Neural progenitor cell (in vitro differentiated cells): ENCODE data around the gene NHLH1.

Experiments
- CTCF ChIP-seq: fragments of 200-600 bp; sonication (generic); IDR thresholded peaks from 2 replicates; pipeline ENCODE4 v1.5.1; 2017; ENCODE audit warnings: antibody characterized with exemption, mild to moderate bottlenecking
- EZH2 ChIP-seq: fragments of 200-600 bp; sonication (generic); IDR thresholded peaks from 2 replicates; pipeline ENCODE4 v1.6.1; 2017; ENCODE audit warnings: antibody characterized with exemption, mild to moderate bottlenecking, moderate library complexity
- EZH2phosphoT487 ChIP-seq: fragments of 200-600 bp; sonication (generic); IDR thresholded peaks from 2 replicates; pipeline ENCODE4 v1.6.1; 2017; ENCODE audit warnings: antibody characterized with exemption

GRCh38 chr1:160412028-160412362 is 45.1 kb downstream of the NHLH1 start:
- TF ChIP-seq CTCF (no peak), EZH2phosphoT487 (no peak), EZH2 (no peak)
